Measurements from ENCODE around the gene RPA3.

Gene RPA3

GRCh38 chr7:7718492-7718891 lies at the start of gene RPA3:
Gene RPA3, minus strand, starts transcription at chr7:7718607. Its CDS starts 78,189 bp downstream, at chr7:7640418.
- DNase-seq (ENCODE audit: low read depth), result no peak
- no peak for TF ChIP-seq CTCF (IDR thresholded peaks at IDR 0.05; ENCODE audit: low read depth, low read length)
- TF ChIP-seq MYC (IDR thresholded peaks at IDR 0.05; ENCODE audit: low read depth, low read length), result no peak
- no peak for TF ChIP-seq POLR2A (IDR thresholded peaks at IDR 0.05; ENCODE audit: extremely low read depth, insufficient read length)
- TF ChIP-seq MAX (IDR thresholded peaks at IDR 0.05; ENCODE audit: low read depth, low read length), result no peak
- no peak within 1 kb of the TSS for H3K4me3 ChIP-seq (ENCODE audit: low read depth, low read length)

GRCh38 chr7:7766671-7767070 lies 48.3 kb upstream of the RPA3 start:
- TF ChIP-seq MYC (IDR thresholded peaks at IDR 0.05; ENCODE audit: low read depth, low read length) (no peak), MAX (IDR thresholded peaks at IDR 0.05; ENCODE audit: low read depth, low read length) (no peak), CTCF (IDR thresholded peaks at IDR 0.05; ENCODE audit: low read depth, low read length) (no peak), POLR2A (IDR thresholded peaks at IDR 0.05; ENCODE audit: extremely low read depth, insufficient read length) (no peak)
- no peak overlapping the region for H3K4me3 ChIP-seq (ENCODE audit: low read depth, low read length)
- DNase-seq (ENCODE audit: low read depth), result no peak

GRCh38 chr7:7765422-7765821 lies 47.0 kb upstream of the RPA3 start:
- H3K4me3 ChIP-seq (ENCODE audit: low read depth, low read length), result no peak overlapping the region
- TF ChIP-seq MYC (IDR thresholded peaks at IDR 0.05; ENCODE audit: low read depth, low read length) (no peak), MAX (IDR thresholded peaks at IDR 0.05; ENCODE audit: low read depth, low read length) (no peak), CTCF (IDR thresholded peaks at IDR 0.05; ENCODE audit: low read depth, low read length) (no peak)
- no peak for DNase-seq (ENCODE audit: low read depth)

- TF ChIP-seq MYC (IDR thresholded peaks at IDR 0.05; ENCODE audit: low read depth, low read length) (no peak), MAX (IDR thresholded peaks at IDR 0.05; ENCODE audit: low read depth, low read length) (no peak), CTCF (IDR thresholded peaks at IDR 0.05; ENCODE audit: low read depth, low read length) (no peak), POLR2A (IDR thresholded peaks at IDR 0.05; ENCODE audit: extremely low read depth, insufficient read length) (no peak)
- no peak overlapping the region for H3K4me3 ChIP-seq (ENCODE audit: low read depth, low read length)
- no peak for DNase-seq (ENCODE audit: low read depth)
These were observed 46.4 kb upstream of the RPA3 start for GRCh38 chr7:7764520-7765396.

- no peak overlapping the region for H3K4me3 ChIP-seq (ENCODE audit: low read depth, low read length)
- no peak for TF ChIP-seq MAX (IDR thresholded peaks at IDR 0.05; ENCODE audit: low read depth, low read length)
- no peak for TF ChIP-seq CTCF (IDR thresholded peaks at IDR 0.05; ENCODE audit: low read depth, low read length)
- TF ChIP-seq MYC (IDR thresholded peaks at IDR 0.05; ENCODE audit: low read depth, low read length), result no peak
- TF ChIP-seq POLR2A (IDR thresholded peaks at IDR 0.05; ENCODE audit: extremely low read depth, insufficient read length), result no peak
- no peak for DNase-seq (ENCODE audit: low read depth)
These were observed 43.8 kb upstream of the RPA3 start for GRCh38 chr7:7761974-7762779.
